ENCODE measurements around the gene UBE2E2.

- no peak for TF ChIP-seq CTCF (tag by site-specific recombination; IDR thresholded peaks at IDR 0.05)
- no peak for TF ChIP-seq ZBTB21 (tag by site-specific recombination; IDR thresholded peaks at IDR 0.05)
- no peak for TF ChIP-seq ZNF747 (tag by site-specific recombination; IDR thresholded peaks at IDR 0.05)
- no peak for TF ChIP-seq ZNF76 (tag by site-specific recombination; IDR thresholded peaks at IDR 0.05; ENCODE audit: borderline replicate concordance, low read depth)
Measured at GRCh38 chr3:23308986-23309625, 106.0 kb downstream of the UBE2E2 start.

All from HEK293 (cell line).